Measurements from ENCODE around the gene DSCAM.

- TF ChIP-seq CTCF (IDR thresholded peaks at IDR 0.05) (no peak), POLR2A (IDR thresholded peaks at IDR 0.05) (no peak)
These were observed 80.6 kb downstream of the DSCAM start for GRCh38 chr21:40766381-40766780.
